Keratinocyte (primary cell): ENCODE measurements around the gene SCAF1. TPM values are rescaled to one million over a fixed set of nuclear protein-coding genes. Genes with fewer than 3 reads are reported as not detected.

Source experiments
- DNase-seq: peaks from one replicate; pipeline ENCODE4 v3.0.0-alpha.2; 2011; ENCODE audit warnings: low read depth, missing footprints, low spot score
- FAIRE-seq: peaks from 2 replicates; lab custom pipeline; 2011; peaks lifted over from hg19 to GRCh38; lab: Jason Lieb, UNC
- H2AFZ ChIP-seq: 2 replicates; pipeline ENCODE4 v1.6.0; 2012; ENCODE audit warnings: low read length, control low read depth, inconsistent platforms; ENCODE audit not compliant: control insufficient read depth
- H3K27ac ChIP-seq: 2 replicates; pipeline ENCODE4 v1.5.1; 2011; ENCODE audit warnings: low read length; ENCODE audit not compliant: control insufficient read depth, insufficient read depth
- H3K27me3 ChIP-seq: 3 replicates; pipeline ENCODE4 v1.6.0; 2011; ENCODE audit warnings: low read length; ENCODE audit not compliant: control insufficient read depth, insufficient read depth; ENCODE audit errors: extremely low read depth
- H3K36me3 ChIP-seq, 2 experiments: 2 replicates in 1 of 2; 3 replicates in 1 of 2; pipeline ENCODE4 v1.5.1; 2011; ENCODE audit warnings: low read length in 2 of 2, mild to moderate bottlenecking in 1 of 2; ENCODE audit not compliant: control insufficient read depth in 2 of 2, insufficient read depth in 2 of 2; ENCODE audit errors: extremely low read depth in 1 of 2
- H3K4me1 ChIP-seq: 3 replicates; pipeline ENCODE4 v1.5.1; 2011; ENCODE audit warnings: low read length; ENCODE audit not compliant: control insufficient read depth, insufficient read depth; ENCODE audit errors: extremely low read depth
- H3K4me2 ChIP-seq: 3 replicates; pipeline ENCODE4 v1.6.0; 2011; ENCODE audit warnings: low read depth, low read length; ENCODE audit not compliant: control insufficient read depth, insufficient read depth; ENCODE audit errors: extremely low read depth
- H3K4me3 ChIP-seq, 3 experiments: fragments of 200-600 bp in 1 of 3; sonication (generic) in 1 of 3; 2 replicates in 2 of 3; 3 replicates in 1 of 3; pipeline ENCODE4 v1.5.1; 2011 to 2016; ENCODE audit warnings: low read length in 3 of 3, mild to moderate bottlenecking in 3 of 3, control low read depth in 2 of 3, inconsistent platforms in 1 of 3, low read depth in 1 of 3, mixed read lengths in 1 of 3, mixed run types in 1 of 3, moderate library complexity in 1 of 3; ENCODE audit not compliant: control insufficient read depth in 2 of 3, insufficient read depth in 2 of 3; ENCODE audit errors: extremely low read depth in 1 of 3
- H3K79me2 ChIP-seq: 2 replicates; pipeline ENCODE4 v1.6.0; 2012; ENCODE audit warnings: low read length; ENCODE audit not compliant: control insufficient read depth, insufficient read depth
- H3K9ac ChIP-seq: 3 replicates; pipeline ENCODE4 v1.6.0; 2011; ENCODE audit warnings: low read length; ENCODE audit not compliant: control insufficient read depth, insufficient read depth; ENCODE audit errors: extremely low read depth
- H3K9me1 ChIP-seq: 3 replicates; pipeline ENCODE4 v1.6.0; 2011; ENCODE audit warnings: low read length; ENCODE audit not compliant: control insufficient read depth, insufficient read depth; ENCODE audit errors: extremely low read depth
- H3K9me3 ChIP-seq: 2 replicates; pipeline ENCODE4 v1.5.1; 2012; ENCODE audit warnings: low read depth, low read length; ENCODE audit not compliant: control insufficient read depth
- H4K20me1 ChIP-seq: 3 replicates; pipeline ENCODE4 v1.6.0; 2011; ENCODE audit warnings: low read length; ENCODE audit not compliant: control insufficient read depth, insufficient read depth; ENCODE audit errors: extremely low read depth
- CTCF ChIP-seq, 3 experiments: IDR thresholded peaks in 1 of 3; conservative IDR thresholded peaks in 1 of 3; optimal IDR thresholded peaks in 1 of 3; 2 replicates in 2 of 3; 3 replicates in 1 of 3; pipeline versions ENCODE3 to v1.5.1; 2011; ENCODE audit warnings: low read length in 3 of 3, mild to moderate bottlenecking in 3 of 3, moderate library complexity in 2 of 3, control low read depth in 1 of 3, inconsistent platforms in 1 of 3; ENCODE audit not compliant: insufficient read depth in 2 of 3; ENCODE audit errors: extremely low read depth in 1 of 3
- EZH2 ChIP-seq: IDR thresholded peaks from one replicate; pipeline ENCODE4 v1.6.1; 2012; ENCODE audit warnings: inconsistent platforms, mild to moderate bottlenecking, low read length, moderate library complexity
- dilution Hi-C: fragments of 300-500 bp; cut with MboI; formaldehyde crosslinking; loops from one replicate; pipeline ENCODE4 v1.7.0; 2020; ENCODE audit warnings: low sequenced_read_pairs; ENCODE audit not compliant: extremely low pct_ligation_motif_present
- polyA plus RNA-seq, 5 experiments: library from polyadenylated mRNA; depleted of rRNA in 3 of 5; stranded (reverse) in 3 of 5; stranded (forward) in 1 of 5; unstranded in 1 of 5; fragments of >200 nt; gene quantifications; 1 replicate in 1 of 5; 2 replicates in 3 of 5; 3 replicates in 1 of 5; pipeline versions ENCODE4 v1.2.1 to v1.2.3, GENCODE V29; 2011 to 2012; ENCODE audit warnings: missing spikeins in 2 of 5, low read depth in 1 of 5, low replicate concordance in 1 of 5

Gene SCAF1
- polyA plus RNA-seq, 1 donor (not counting 4 experiments of a cell fraction or from before 2014, with no cell fraction given), result 3.4 TPM

DNA sequence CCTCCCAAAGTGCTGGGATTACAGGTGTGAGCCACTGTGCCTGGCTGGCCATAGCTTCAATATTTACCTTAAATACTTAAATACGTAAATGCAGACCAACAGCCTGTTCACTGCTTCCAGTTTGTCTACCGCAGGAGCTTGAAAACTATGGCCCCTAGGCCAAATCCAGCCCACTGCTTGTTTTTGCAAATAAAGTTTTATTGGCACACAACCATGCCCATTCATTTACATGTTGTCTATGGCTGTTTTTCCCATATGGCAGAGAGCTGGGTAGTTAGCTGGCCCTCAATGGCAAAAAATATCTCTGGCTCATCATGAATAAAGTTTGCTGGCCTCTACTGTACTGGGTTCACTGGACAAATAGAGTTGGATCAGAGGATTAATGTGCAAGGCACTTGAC lies 39.2 kb upstream of the SCAF1 start:
- H3K4me2 ChIP-seq, result no peak overlapping the region
- DNase-seq, result no peak
- peaks cover 22 to 31% of the 10 kb centered on the region in 2 experiments for H3K36me3 ChIP-seq
- no peak overlapping the region for H3K9ac ChIP-seq
- dilution Hi-C loops, result no loop called here
- no peak for FAIRE-seq
- H3K4me3 ChIP-seq, result no peak overlapping the region
- H3K27ac ChIP-seq, result no peak overlapping the region
- peaks cover 5% of the 10 kb centered on the region for H4K20me1 ChIP-seq
- no peaks in the 10 kb centered on the region for H3K9me1 ChIP-seq
- no peak overlapping the region for H2AFZ ChIP-seq
- no peaks in the 10 kb centered on the region for H3K4me1 ChIP-seq
- H3K9me3 ChIP-seq, result no peaks in the 10 kb centered on the region
- H3K27me3 ChIP-seq, result no peaks in the 10 kb centered on the region
- TF ChIP-seq EZH2, result no peak
- no peak for TF ChIP-seq CTCF (optimal IDR thresholded peaks at IDR 0.05 in 1 of 3, IDR thresholded peaks at IDR 0.05 in 1 of 3, conservative IDR thresholded peaks at IDR 0.05 in 1 of 3; ENCODE audit: extremely low read depth in 1 of 3, insufficient read depth in 2 of 3, low read length in 3 of 3)
- H3K79me2 ChIP-seq, result peaks cover 42% of the 10 kb centered on the region

DNA sequence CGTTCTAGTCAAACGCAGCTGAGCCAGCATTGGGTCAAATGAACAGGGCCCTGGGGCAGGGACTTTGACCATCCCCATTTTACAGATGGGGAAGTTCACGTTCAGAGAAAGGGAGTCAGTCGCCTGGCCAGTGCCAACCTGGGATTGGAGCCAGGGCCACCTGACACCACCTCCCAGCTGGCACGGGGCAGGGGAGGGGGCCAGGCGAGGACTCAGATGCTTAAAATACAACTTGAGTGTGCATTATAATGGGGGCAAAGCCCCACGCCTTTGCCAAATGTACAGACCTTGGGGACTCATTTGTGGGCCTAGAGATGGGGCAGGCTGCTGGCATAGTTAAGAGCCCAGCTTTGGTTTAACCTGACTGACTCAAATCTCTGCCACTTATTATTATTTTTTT lies 36.4 kb upstream of the SCAF1 start:
- no peak overlapping the region for H2AFZ ChIP-seq
- H3K27me3 ChIP-seq, result no peaks in the 10 kb centered on the region
- H3K27ac ChIP-seq, result no peak overlapping the region
- peaks cover 49% of the 10 kb centered on the region for H3K79me2 ChIP-seq
- H3K9ac ChIP-seq, result no peak overlapping the region
- no peak overlapping the region for H3K4me3 ChIP-seq
- H3K36me3 ChIP-seq, result peaks cover 16 to 17% of the 10 kb centered on the region in 2 experiments
- no peaks in the 10 kb centered on the region for H3K9me1 ChIP-seq
- no peaks in the 10 kb centered on the region for H3K9me3 ChIP-seq
- H3K4me1 ChIP-seq, result no peaks in the 10 kb centered on the region
- DNase-seq (no peak), FAIRE-seq (no peak)
- dilution Hi-C loops, result no loop called here
- TF ChIP-seq EZH2, result no peak
- no peak for TF ChIP-seq CTCF (optimal IDR thresholded peaks at IDR 0.05 in 1 of 3, IDR thresholded peaks at IDR 0.05 in 1 of 3, conservative IDR thresholded peaks at IDR 0.05 in 1 of 3; ENCODE audit: extremely low read depth in 1 of 3, insufficient read depth in 2 of 3, low read length in 3 of 3)
- H3K4me2 ChIP-seq, result no peak overlapping the region
- H4K20me1 ChIP-seq, result peaks cover 5% of the 10 kb centered on the region
